Hepatocyte (in vitro differentiated cells): ENCODE measurements around the gene LILRA5. TPM values are rescaled to one million over a fixed set of nuclear protein-coding genes. Genes with fewer than 3 reads are reported as not detected.

ENCODE experiments used
- DNase-seq: peaks from one replicate; pipeline ENCODE4 v3.0.0-alpha.2; 2016; ENCODE audit warnings: low spot score
- H2AFZ ChIP-seq: fragments of 200-600 bp; sonication (generic); 2 replicates; pipeline ENCODE4 v1.6.0; 2016; ENCODE audit warnings: antibody characterized with exemption, mild to moderate bottlenecking
- H3K27ac ChIP-seq: fragments of 200-600 bp; sonication (generic); 2 replicates; pipeline ENCODE4 v1.5.1; 2016; ENCODE audit warnings: mild to moderate bottlenecking
- H3K27me3 ChIP-seq: fragments of 200-600 bp; sonication (generic); 2 replicates; pipeline ENCODE4 v1.6.1; 2016
- H3K36me3 ChIP-seq: fragments of 200-600 bp; sonication (generic); replicated peaks from 2 replicates; pipeline ENCODE4 v1.5.1; 2016; ENCODE audit warnings: low read depth; ENCODE audit not compliant: insufficient read depth
- H3K4me1 ChIP-seq: fragments of 200-600 bp; sonication (generic); 2 replicates; pipeline ENCODE4 v1.5.1; 2016; ENCODE audit warnings: mild to moderate bottlenecking, moderate library complexity; ENCODE audit not compliant: insufficient read depth
- H3K4me2 ChIP-seq: fragments of 200-600 bp; sonication (generic); 2 replicates; pipeline ENCODE4 v1.6.0; 2016
- H3K4me3 ChIP-seq: fragments of 200-600 bp; sonication (generic); 2 replicates; pipeline ENCODE4 v1.5.1; 2016; ENCODE audit warnings: mild to moderate bottlenecking
- H3K79me2 ChIP-seq: fragments of 200-600 bp; sonication (generic); 2 replicates; pipeline ENCODE4 v1.6.0; 2017; ENCODE audit warnings: mild to moderate bottlenecking
- H3K9me2 ChIP-seq: fragments of 200-600 bp; sonication (generic); replicated peaks from 2 replicates; pipeline ENCODE4 v1.6.0; 2017; ENCODE audit warnings: mild to moderate bottlenecking; ENCODE audit not compliant: insufficient read depth
- H3K9me3 ChIP-seq: fragments of 200-600 bp; sonication (generic); 2 replicates; pipeline ENCODE4 v1.5.1; 2016; ENCODE audit warnings: low read depth, mild to moderate bottlenecking
- H4K20me1 ChIP-seq: fragments of 200-600 bp; sonication (generic); 2 replicates; pipeline ENCODE4 v1.6.0; 2016; ENCODE audit warnings: mild to moderate bottlenecking; ENCODE audit not compliant: insufficient read depth, poor library complexity, severe bottlenecking
- EZH2 ChIP-seq: fragments of 200-600 bp; sonication (generic); IDR thresholded peaks from 2 replicates; pipeline ENCODE4 v1.6.1; 2016; ENCODE audit warnings: antibody characterized with exemption, mild to moderate bottlenecking, borderline replicate concordance
- EZH2phosphoT487 ChIP-seq: fragments of 200-600 bp; sonication (generic); IDR thresholded peaks from one replicate; pipeline ENCODE4 v1.6.1; 2018; ENCODE audit warnings: antibody characterized with exemption, mild to moderate bottlenecking, low read depth, moderate library complexity; ENCODE audit not compliant: unreplicated experiment, severe bottlenecking
- WGBS: methylation state at CpG from one replicate; pipeline ENCODE4 v1.1.6; 2016; ENCODE audit warnings: low lambda C conversion rate; ENCODE audit errors: missing lambda C conversion rate; 5-methylcytosine and 5-hydroxymethylcytosine counted together
- polyA plus RNA-seq: library from polyadenylated mRNA; unstranded; fragments of >200 nt; fragmentation: Nextera tagmentation; extraction: Ambion mirVana; gene quantifications from 2 replicates; pipeline ENCODE4 v1.2.1, GENCODE V29; 2016
- total RNA-seq: library from RNA; depleted of rRNA; stranded (reverse); fragments of >200 nt; gene quantifications from 2 replicates; pipeline ENCODE4 v1.2.3, GENCODE V29; 2014
- TF ChIP-seq, protein P1 (sequence below): fragments of 200-600 bp; sonication (generic); IDR thresholded peaks from 2 replicates; pipeline ENCODE4 v1.5.1; 2016; ENCODE audit warnings: antibody characterized with exemption, mild to moderate bottlenecking; ENCODE audit not compliant: poor library complexity

The LILRA5 gene
- total and polyA plus RNA-seq, 2 experiments from 2014 or later, result not detected

DNA sequence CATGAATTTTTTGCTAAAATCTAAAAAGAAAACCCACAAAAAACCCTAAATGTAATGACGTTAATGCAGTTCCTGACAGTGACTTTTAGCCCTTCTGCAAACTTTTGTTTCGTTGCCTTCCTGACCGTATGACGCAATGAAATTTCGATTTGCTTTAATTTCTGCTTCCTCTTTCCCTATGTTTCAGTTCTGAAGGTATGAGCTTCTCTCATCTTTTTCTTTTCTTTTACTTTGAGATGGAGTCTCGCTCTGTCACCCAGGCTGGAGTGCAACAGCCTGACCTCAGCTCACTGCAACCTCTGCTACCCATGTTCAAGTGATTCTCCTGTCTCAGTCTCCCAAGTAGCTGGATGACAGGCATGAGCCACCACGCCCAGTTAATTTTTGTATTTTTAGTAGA is 6.1 kb upstream of the LILRA5 start:
- H3K27me3 ChIP-seq, result no peaks in the 10 kb centered on the region
- H3K4me1 ChIP-seq, result no peaks in the 10 kb centered on the region
- WGBS, result 86% methylated on average over 7 of the region's 7 CpGs
- no peaks in the 10 kb centered on the region for H4K20me1 ChIP-seq
- no peak for DNase-seq
- H3K27ac ChIP-seq, result no peak overlapping the region
- H3K9me3 ChIP-seq, result no peaks in the 10 kb centered on the region
- H3K4me2 ChIP-seq, result no peak overlapping the region
- no peaks in the 10 kb centered on the region for H3K79me2 ChIP-seq
- H2AFZ ChIP-seq, result no peak overlapping the region
- TF ChIP-seq EZH2phosphoT487, result no peak
- TF ChIP-seq EZH2, result no peak
- TF ChIP-seq, protein P1, sequence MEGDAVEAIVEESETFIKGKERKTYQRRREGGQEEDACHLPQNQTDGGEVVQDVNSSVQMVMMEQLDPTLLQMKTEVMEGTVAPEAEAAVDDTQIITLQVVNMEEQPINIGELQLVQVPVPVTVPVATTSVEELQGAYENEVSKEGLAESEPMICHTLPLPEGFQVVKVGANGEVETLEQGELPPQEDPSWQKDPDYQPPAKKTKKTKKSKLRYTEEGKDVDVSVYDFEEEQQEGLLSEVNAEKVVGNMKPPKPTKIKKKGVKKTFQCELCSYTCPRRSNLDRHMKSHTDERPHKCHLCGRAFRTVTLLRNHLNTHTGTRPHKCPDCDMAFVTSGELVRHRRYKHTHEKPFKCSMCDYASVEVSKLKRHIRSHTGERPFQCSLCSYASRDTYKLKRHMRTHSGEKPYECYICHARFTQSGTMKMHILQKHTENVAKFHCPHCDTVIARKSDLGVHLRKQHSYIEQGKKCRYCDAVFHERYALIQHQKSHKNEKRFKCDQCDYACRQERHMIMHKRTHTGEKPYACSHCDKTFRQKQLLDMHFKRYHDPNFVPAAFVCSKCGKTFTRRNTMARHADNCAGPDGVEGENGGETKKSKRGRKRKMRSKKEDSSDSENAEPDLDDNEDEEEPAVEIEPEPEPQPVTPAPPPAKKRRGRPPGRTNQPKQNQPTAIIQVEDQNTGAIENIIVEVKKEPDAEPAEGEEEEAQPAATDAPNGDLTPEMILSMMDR, result no peak
- H3K9me2 ChIP-seq, result no peaks in the 10 kb centered on the region
- H3K36me3 ChIP-seq, result no peaks in the 10 kb centered on the region
- H3K4me3 ChIP-seq, result no peak overlapping the region

DNA sequence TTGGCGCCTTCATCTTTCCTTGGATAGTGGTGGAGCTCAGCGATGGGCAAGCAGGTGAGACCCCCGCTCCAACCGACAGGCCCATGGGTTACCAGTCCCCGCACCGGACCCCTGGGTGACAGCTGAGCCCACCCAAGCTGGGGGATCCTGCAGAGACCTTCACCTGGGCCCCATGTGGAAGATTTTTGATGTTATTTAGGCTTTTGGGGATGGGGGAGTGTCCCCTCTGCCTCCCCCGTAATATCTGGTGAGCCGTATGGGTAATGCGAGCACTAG is 4.9 kb upstream of the LILRA5 start:
- no peak for TF ChIP-seq EZH2phosphoT487
- TF ChIP-seq, protein P1, result no peak
- no peak for TF ChIP-seq EZH2

DNA sequence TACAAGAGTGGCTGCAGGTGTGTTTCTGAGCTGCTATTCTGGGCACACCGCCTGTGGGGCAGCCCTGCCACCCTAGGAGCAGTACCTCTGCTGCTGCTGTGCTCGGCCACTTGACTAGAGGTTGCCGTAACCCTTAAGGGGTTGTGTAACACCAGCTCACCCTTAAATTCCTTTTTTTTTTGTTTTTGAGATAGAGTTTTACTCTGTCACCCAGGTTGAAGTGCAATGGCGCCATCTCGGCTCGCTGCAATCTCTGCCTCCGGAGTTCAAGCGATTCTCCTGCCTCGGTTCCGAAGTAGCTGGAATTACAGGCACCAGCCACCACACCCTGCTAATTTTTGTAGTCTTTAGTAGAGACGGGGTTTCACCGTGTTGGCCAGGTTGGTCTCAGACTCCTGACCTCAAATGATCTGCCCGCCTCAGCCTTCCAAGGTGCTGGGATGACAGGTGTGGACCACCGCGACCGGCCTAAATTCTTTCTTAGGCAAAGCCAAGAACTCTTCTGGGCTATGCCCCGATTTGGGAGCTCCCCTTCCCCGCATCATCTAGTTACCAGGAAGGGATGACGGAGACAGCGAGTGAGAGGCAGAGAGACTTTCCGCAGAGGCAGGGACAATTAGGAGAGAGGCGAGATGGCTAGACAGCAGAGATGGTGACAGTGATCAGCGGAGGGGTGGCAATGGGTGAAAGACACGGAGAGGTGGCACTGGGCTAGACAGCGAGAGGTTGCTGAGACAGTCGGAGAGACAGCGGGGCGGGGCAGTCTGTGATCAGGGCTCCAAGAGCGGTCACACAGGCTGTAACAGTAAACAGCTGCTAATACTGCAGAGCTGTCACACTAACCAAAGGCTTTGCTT is 4.4 kb upstream of the LILRA5 start:
- Histone ChIP-seq H3K9me2 (no peaks in the 10 kb centered on the region), H3K36me3 (no peaks in the 10 kb centered on the region), H3K4me3 (no peak overlapping the region), H3K9me3 (no peaks in the 10 kb centered on the region), H3K79me2 (no peaks in the 10 kb centered on the region), H2AFZ (no peak overlapping the region), H4K20me1 (no peaks in the 10 kb centered on the region), H3K4me1 (no peaks in the 10 kb centered on the region), H3K27me3 (no peaks in the 10 kb centered on the region), H3K27ac (no peak overlapping the region), H3K4me2 (no peak overlapping the region)
- no peak for DNase-seq
- WGBS, result 85% methylated on average over 29 of the region's 29 CpGs
- TF ChIP-seq EZH2phosphoT487 (no peak), EZH2 (no peak)
- TF ChIP-seq, protein P1, result no peak

More for the DNA sequence above, 4.9 kb upstream of the LILRA5 start:
- no peak overlapping the region for H2AFZ ChIP-seq
- no peaks in the 10 kb centered on the region for H4K20me1 ChIP-seq
- H3K27me3 ChIP-seq, result no peaks in the 10 kb centered on the region
- no peaks in the 10 kb centered on the region for H3K9me2 ChIP-seq
- 93% methylated on average over 9 of the region's 9 CpGs for WGBS
- no peaks in the 10 kb centered on the region for H3K79me2 ChIP-seq
- H3K4me2 ChIP-seq, result no peak overlapping the region
- H3K9me3 ChIP-seq, result no peaks in the 10 kb centered on the region
- no peaks in the 10 kb centered on the region for H3K4me1 ChIP-seq
- H3K36me3 ChIP-seq, result no peaks in the 10 kb centered on the region
- no peak overlapping the region for H3K4me3 ChIP-seq
- H3K27ac ChIP-seq, result no peak overlapping the region
- no peak for DNase-seq
